HUDEP-2 (cell line): ENCODE results near the gene CNOT3.
"Not testable (repeated sequence)": the region's sequence is repeated elsewhere in the genome, so short reads cannot be mapped to it uniquely, and the experiment has no call there.

Experiments
- DNase-seq, 76 experiments: peaks; one replicate each; lab custom pipeline; 2025; ENCODE audit not compliant: unreplicated experiment in 76 of 76; lab: John Stamatoyannopoulos, UW

The CNOT3 gene

GRCh38 chr19:54165222-54165621, 27.7 kb downstream of the CNOT3 start:
- DNase-seq: no peak

- DNase-seq: peak in 73 of 76 experiments; percentile 28 to 96 (median 84)
Measured at GRCh38 chr19:54168174-54168917, 30.8 kb downstream of the CNOT3 start.

- DNase-seq: no peak
Measured at GRCh38 chr19:54169149-54169740, 31.7 kb downstream of the CNOT3 start.

- DNase-seq: not testable (repeated sequence)
Measured at GRCh38 chr19:54171736-54172431, 34.3 kb downstream of the CNOT3 start.

- DNase-seq: no peak
Measured at GRCh38 chr19:54172471-54173358, 35.2 kb downstream of the CNOT3 start, which contains the start of gene TMC4. TMC4 (minus strand) TSS chr19:54173160; CDS start chr19:54173117, 43 bp downstream.

GRCh38 chr19:54173359-54173699, 35.8 kb downstream of the CNOT3 start:
- DNase-seq: no peak

- no peak for DNase-seq
Measured at GRCh38 chr19:54173951-54174834, 36.6 kb downstream of the CNOT3 start.

GRCh38 chr19:54178581-54179261, 41.2 kb downstream of the CNOT3 start:
- peak in 23 of 76 experiments; percentile 14 to 47 (median 24) for DNase-seq

- no peak for DNase-seq
Measured at GRCh38 chr19:54179262-54179852, 41.8 kb downstream of the CNOT3 start.

GRCh38 chr19:54179921-54180461, 42.4 kb downstream of the CNOT3 start:
- peak in 39 of 76 experiments; percentile 14 to 69 (median 34) for DNase-seq

GRCh38 chr19:54180691-54181091, 43.1 kb downstream of the CNOT3 start:
- DNase-seq: no peak

- not testable (repeated sequence) for DNase-seq
Measured at GRCh38 chr19:54181894-54182293, 44.3 kb downstream of the CNOT3 start.

- DNase-seq: no peak
Measured at GRCh38 chr19:54183431-54183830, 45.9 kb downstream of the CNOT3 start.

GRCh38 chr19:54186351-54186750, 48.8 kb downstream of the CNOT3 start:
- no peak for DNase-seq

GRCh38 chr19:54186934-54187381, 49.4 kb downstream of the CNOT3 start:
- peak in 35 of 76 experiments; percentile 13 to 69 (median 34) for DNase-seq

GRCh38 chr19:54188215-54188871, 50.8 kb downstream of the CNOT3 start:
- peak in 68 of 76 experiments; percentile 16 to 91 (median 67) for DNase-seq

- peak in 6 of 76 experiments; percentile 65 to 99 (median 82) for DNase-seq
Measured at GRCh38 chr19:54189145-54189734, 51.7 kb downstream of the CNOT3 start, which contains the start of gene MBOAT7. MBOAT7 (minus strand) TSS chr19:54189580; CDS start chr19:54188508, 1,072 bp downstream.
